WTC11 (cell line): ENCODE measurements around the gene TTC4. TPM values are rescaled to one million over a fixed set of nuclear protein-coding genes. Genes with fewer than 3 reads are reported as not detected.
A peak's percentile ranks its signal among the peaks of the same experiment; 100 is the strongest.

Experiments used
- ATAC-seq: fragments of 200-7000 bp; cut with Tn5 transposase; 2 replicates; pipeline ENCODE4 v1.10.0; 2021; ENCODE audit warnings: mild to moderate bottlenecking, moderate library complexity
- CTCF ChIA-PET: fragments of 300-600 bp; sonication (Branson Sonifier 250); formaldehyde crosslinking; loops from one replicate; lab custom pipeline; 2021; ENCODE audit warnings: antibody characterized with exemption; lab: Charles Lee
- POLR2A ChIA-PET: fragments of 350-600 bp; sonication (Branson Sonifier 250); formaldehyde crosslinking; loops from one replicate; lab custom pipeline; 2021; ENCODE audit warnings: antibody characterized with exemption; lab: Charles Lee
- DNase-seq: peaks from one replicate; pipeline ENCODE4 v3.0.0; 2021; ENCODE audit warnings: low spot score
- H3K27ac Mint-ChIP-seq: 2 replicates; pipeline ENCODE4 v1.8.0; 2021; ENCODE audit warnings: mixed read lengths
- H3K27me3 Mint-ChIP-seq: 2 replicates; pipeline ENCODE4 v1.8.0; 2021; ENCODE audit warnings: low read depth, mild to moderate bottlenecking, moderate library complexity, mixed read lengths
- H3K36me3 Mint-ChIP-seq: 2 replicates; pipeline ENCODE4 v1.8.0; 2021; ENCODE audit warnings: mixed read lengths
- H3K4me1 Mint-ChIP-seq: 2 replicates; pipeline ENCODE4 v1.8.0; 2022; ENCODE audit warnings: mixed read lengths
- H3K4me3 Mint-ChIP-seq: 2 replicates; pipeline ENCODE4 v1.8.0; 2021; ENCODE audit warnings: mild to moderate bottlenecking, moderate library complexity, mixed read lengths
- H3K9me3 Mint-ChIP-seq: 2 replicates; pipeline ENCODE4 v1.8.0; 2021; ENCODE audit warnings: mixed read lengths
- ATF1 ChIP-seq: sonication (generic); formaldehyde crosslinking; IDR thresholded peaks from 2 replicates; pipeline ENCODE4 v1.8.1; 2023; ENCODE audit warnings: mild to moderate bottlenecking, moderate library complexity, missing genetic modification reagents
- ETV6 ChIP-seq: sonication (generic); formaldehyde crosslinking; IDR thresholded peaks from 2 replicates; pipeline ENCODE4 v1.8.1; 2022; ENCODE audit warnings: mild to moderate bottlenecking, missing genetic modification reagents
- GRHL2 ChIP-seq: fragments of 250-450 bp; sonication (Bioruptor Pico); IDR thresholded peaks from 2 replicates; pipeline ENCODE4 v1.8.0; 2022; ENCODE audit warnings: mild to moderate bottlenecking, moderate library complexity; ENCODE audit not compliant: insufficient replicate concordance, severe bottlenecking
- IRF2 ChIP-seq: sonication (generic); formaldehyde crosslinking; IDR thresholded peaks from 2 replicates; pipeline ENCODE4 v1.8.0; 2022; ENCODE audit warnings: low read depth, missing genetic modification reagents, borderline replicate concordance
- KAT7 ChIP-seq: sonication (generic); formaldehyde crosslinking; IDR thresholded peaks from 2 replicates; pipeline ENCODE4 v1.8.1; 2023; ENCODE audit warnings: missing genetic modification reagents, mild to moderate bottlenecking, borderline replicate concordance
- PRRX2 ChIP-seq: fragments of 250-450 bp; sonication (Bioruptor Pico); IDR thresholded peaks from 2 replicates; pipeline ENCODE4 v1.8.0; 2021; ENCODE audit warnings: mild to moderate bottlenecking
- SMAD4 ChIP-seq: sonication (generic); formaldehyde crosslinking; IDR thresholded peaks from 2 replicates; pipeline ENCODE4 v1.8.0; 2022; ENCODE audit warnings: mild to moderate bottlenecking, missing genetic modification reagents
- ZBTB21 ChIP-seq: sonication (generic); formaldehyde crosslinking; IDR thresholded peaks from 2 replicates; pipeline ENCODE4 v1.8.1; 2023; ENCODE audit warnings: mild to moderate bottlenecking, missing genetic modification reagents, borderline replicate concordance
- ZNF219 ChIP-seq: sonication (generic); formaldehyde crosslinking; IDR thresholded peaks from 2 replicates; pipeline ENCODE4 v1.8.0; 2023; ENCODE audit warnings: missing genetic modification reagents, mild to moderate bottlenecking, borderline replicate concordance
- ZNF317 ChIP-seq: sonication (generic); formaldehyde crosslinking; IDR thresholded peaks from 2 replicates; pipeline ENCODE4 v1.8.1; 2023; ENCODE audit warnings: low read depth, mild to moderate bottlenecking, moderate library complexity, missing genetic modification reagents, borderline replicate concordance
- total RNA-seq: library from RNA; stranded (reverse); gene quantifications from 3 replicates; pipeline ENCODE4 v1.2.3, GENCODE V29; 2021
- TF ChIP-seq, protein P1 (sequence below): sonication (generic); formaldehyde crosslinking; IDR thresholded peaks from 2 replicates; pipeline ENCODE4 v1.8.0; 2023; ENCODE audit warnings: mild to moderate bottlenecking, missing genetic modification reagents
- TF ChIP-seq, protein P2 (sequence below): sonication (generic); formaldehyde crosslinking; conservative IDR thresholded peaks from 2 replicates; pipeline ENCODE4 v1.8.1; 2023; ENCODE audit warnings: mild to moderate bottlenecking, low read depth, missing genetic modification reagents, moderate library complexity
- TF ChIP-seq, protein P3 (sequence below): fragments of 250-450 bp; sonication (Bioruptor Pico); conservative IDR thresholded peaks from 2 replicates; pipeline ENCODE4 v1.9.0; 2021; ENCODE audit warnings: mild to moderate bottlenecking
- TF ChIP-seq, protein P4 (sequence below): fragments of 250-450 bp; sonication (Bioruptor Pico); IDR thresholded peaks from 2 replicates; pipeline ENCODE4 v1.9.0; 2021; ENCODE audit warnings: mild to moderate bottlenecking
- TF ChIP-seq, protein P5 (sequence below): fragments of 250-450 bp; sonication (Bioruptor Pico); IDR thresholded peaks from 2 replicates; pipeline ENCODE4 v1.9.0; 2021; ENCODE audit warnings: mild to moderate bottlenecking
- TF ChIP-seq, protein P6 (sequence below): sonication (generic); formaldehyde crosslinking; IDR thresholded peaks from 2 replicates; pipeline ENCODE4 v1.8.1; 2023; ENCODE audit warnings: mild to moderate bottlenecking, missing genetic modification reagents, moderate library complexity

Gene TTC4
- total RNA-seq, 1 experiment from 2014 or later, result 18.8 TPM

DNA sequence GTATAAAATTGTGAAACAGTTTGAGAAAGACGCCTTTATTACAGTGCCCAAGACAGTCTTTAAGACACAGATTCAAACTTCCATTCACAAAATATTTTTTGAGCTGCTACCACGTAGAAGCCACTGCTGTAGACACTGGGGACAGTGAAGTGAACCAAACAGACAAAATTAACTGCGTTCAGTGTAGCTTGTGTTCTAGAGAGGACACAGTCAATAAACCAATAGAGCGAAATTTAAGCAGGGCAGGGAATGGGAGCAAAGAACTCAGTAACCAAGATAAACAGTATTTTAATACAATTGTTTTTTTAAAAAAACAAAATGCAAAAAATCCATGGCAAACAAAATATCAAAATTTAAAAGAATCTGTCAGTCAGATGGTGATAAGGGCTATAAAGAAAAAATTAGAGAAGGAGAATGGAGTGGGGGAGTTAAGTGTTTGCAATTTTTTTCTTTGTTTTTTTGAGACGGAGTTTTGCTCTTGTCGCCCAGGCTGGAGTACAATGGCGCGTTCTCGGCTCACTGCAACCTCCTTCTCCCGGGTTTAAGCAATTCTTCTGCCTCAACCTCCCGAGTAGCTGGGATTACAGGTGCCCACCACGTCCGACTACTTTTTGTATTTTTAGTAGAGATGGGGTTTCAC lies 49.4 kb downstream of the TTC4 start:
- H3K4me1 Mint-ChIP-seq, result peaks cover 22% of the 10 kb centered on the region
- TF ChIP-seq, protein P1, sequence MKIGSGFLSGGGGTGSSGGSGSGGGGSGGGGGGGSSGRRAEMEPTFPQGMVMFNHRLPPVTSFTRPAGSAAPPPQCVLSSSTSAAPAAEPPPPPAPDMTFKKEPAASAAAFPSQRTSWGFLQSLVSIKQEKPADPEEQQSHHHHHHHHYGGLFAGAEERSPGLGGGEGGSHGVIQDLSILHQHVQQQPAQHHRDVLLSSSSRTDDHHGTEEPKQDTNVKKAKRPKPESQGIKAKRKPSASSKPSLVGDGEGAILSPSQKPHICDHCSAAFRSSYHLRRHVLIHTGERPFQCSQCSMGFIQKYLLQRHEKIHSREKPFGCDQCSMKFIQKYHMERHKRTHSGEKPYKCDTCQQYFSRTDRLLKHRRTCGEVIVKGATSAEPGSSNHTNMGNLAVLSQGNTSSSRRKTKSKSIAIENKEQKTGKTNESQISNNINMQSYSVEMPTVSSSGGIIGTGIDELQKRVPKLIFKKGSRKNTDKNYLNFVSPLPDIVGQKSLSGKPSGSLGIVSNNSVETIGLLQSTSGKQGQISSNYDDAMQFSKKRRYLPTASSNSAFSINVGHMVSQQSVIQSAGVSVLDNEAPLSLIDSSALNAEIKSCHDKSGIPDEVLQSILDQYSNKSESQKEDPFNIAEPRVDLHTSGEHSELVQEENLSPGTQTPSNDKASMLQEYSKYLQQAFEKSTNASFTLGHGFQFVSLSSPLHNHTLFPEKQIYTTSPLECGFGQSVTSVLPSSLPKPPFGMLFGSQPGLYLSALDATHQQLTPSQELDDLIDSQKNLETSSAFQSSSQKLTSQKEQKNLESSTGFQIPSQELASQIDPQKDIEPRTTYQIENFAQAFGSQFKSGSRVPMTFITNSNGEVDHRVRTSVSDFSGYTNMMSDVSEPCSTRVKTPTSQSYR (CRISPR knock-in tag), result no peak
- TF ChIP-seq, protein P2, sequence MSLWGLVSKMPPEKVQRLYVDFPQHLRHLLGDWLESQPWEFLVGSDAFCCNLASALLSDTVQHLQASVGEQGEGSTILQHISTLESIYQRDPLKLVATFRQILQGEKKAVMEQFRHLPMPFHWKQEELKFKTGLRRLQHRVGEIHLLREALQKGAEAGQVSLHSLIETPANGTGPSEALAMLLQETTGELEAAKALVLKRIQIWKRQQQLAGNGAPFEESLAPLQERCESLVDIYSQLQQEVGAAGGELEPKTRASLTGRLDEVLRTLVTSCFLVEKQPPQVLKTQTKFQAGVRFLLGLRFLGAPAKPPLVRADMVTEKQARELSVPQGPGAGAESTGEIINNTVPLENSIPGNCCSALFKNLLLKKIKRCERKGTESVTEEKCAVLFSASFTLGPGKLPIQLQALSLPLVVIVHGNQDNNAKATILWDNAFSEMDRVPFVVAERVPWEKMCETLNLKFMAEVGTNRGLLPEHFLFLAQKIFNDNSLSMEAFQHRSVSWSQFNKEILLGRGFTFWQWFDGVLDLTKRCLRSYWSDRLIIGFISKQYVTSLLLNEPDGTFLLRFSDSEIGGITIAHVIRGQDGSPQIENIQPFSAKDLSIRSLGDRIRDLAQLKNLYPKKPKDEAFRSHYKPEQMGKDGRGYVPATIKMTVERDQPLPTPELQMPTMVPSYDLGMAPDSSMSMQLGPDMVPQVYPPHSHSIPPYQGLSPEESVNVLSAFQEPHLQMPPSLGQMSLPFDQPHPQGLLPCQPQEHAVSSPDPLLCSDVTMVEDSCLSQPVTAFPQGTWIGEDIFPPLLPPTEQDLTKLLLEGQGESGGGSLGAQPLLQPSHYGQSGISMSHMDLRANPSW (CRISPR knock-in tag), result no peak
- TF ChIP-seq, protein P3, sequence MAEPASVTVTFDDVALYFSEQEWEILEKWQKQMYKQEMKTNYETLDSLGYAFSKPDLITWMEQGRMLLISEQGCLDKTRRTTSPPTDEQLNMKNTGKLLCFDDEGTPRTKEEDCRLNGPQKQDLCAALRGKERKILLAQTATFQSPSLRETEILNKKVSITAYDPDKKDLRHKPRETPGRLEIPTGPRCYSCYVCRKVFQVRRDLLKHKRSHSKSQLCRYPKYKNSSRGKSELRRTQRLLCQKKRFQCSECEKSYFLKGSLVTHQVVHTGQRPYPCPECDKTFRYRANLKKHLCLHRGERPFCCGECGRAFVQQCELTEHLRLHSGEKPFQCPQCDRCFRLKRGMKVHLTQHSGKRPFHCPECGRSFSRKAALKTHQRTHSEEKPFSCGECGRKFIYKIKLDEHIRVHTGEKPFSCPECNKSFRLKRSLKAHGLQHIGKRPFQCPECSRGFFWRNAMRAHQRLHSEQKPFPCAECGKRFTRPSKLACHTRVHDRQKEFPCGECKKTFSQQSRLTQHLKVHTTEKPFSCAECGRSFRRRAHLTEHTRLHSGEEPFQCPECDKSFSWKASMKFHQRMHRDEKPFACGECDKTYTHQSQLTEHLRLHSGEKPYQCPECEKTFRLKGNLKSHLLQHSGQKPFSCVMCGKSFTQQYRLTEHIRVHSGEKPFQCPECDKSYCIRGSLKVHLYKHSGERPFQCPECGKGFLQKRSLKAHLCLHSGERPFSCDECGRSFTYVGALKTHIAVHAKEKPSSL (CRISPR knock-in tag), result no peak
- TF ChIP-seq ZNF219, result no peak
- TF ChIP-seq, protein P4, sequence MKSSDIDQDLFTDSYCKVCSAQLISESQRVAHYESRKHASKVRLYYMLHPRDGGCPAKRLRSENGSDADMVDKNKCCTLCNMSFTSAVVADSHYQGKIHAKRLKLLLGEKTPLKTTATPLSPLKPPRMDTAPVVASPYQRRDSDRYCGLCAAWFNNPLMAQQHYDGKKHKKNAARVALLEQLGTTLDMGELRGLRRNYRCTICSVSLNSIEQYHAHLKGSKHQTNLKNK (CRISPR knock-in tag), result no peak
- no peak for TF ChIP-seq ZBTB21
- no peak for TF ChIP-seq KAT7
- no peak for TF ChIP-seq PRRX2 (CRISPR knock-in tag)
- TF ChIP-seq SMAD4 (CRISPR knock-in tag), result no peak
- no peak for TF ChIP-seq ATF1
- TF ChIP-seq ZNF317 (CRISPR knock-in tag), result no peak
- no peak for TF ChIP-seq GRHL2 (CRISPR knock-in tag)
- TF ChIP-seq ETV6, result no peak
- no peak for TF ChIP-seq IRF2 (CRISPR knock-in tag)
- TF ChIP-seq, protein P5, sequence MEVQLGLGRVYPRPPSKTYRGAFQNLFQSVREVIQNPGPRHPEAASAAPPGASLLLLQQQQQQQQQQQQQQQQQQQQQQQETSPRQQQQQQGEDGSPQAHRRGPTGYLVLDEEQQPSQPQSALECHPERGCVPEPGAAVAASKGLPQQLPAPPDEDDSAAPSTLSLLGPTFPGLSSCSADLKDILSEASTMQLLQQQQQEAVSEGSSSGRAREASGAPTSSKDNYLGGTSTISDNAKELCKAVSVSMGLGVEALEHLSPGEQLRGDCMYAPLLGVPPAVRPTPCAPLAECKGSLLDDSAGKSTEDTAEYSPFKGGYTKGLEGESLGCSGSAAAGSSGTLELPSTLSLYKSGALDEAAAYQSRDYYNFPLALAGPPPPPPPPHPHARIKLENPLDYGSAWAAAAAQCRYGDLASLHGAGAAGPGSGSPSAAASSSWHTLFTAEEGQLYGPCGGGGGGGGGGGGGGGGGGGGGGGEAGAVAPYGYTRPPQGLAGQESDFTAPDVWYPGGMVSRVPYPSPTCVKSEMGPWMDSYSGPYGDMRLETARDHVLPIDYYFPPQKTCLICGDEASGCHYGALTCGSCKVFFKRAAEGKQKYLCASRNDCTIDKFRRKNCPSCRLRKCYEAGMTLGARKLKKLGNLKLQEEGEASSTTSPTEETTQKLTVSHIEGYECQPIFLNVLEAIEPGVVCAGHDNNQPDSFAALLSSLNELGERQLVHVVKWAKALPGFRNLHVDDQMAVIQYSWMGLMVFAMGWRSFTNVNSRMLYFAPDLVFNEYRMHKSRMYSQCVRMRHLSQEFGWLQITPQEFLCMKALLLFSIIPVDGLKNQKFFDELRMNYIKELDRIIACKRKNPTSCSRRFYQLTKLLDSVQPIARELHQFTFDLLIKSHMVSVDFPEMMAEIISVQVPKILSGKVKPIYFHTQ (CRISPR knock-in tag), result no peak
- TF ChIP-seq, protein P6, sequence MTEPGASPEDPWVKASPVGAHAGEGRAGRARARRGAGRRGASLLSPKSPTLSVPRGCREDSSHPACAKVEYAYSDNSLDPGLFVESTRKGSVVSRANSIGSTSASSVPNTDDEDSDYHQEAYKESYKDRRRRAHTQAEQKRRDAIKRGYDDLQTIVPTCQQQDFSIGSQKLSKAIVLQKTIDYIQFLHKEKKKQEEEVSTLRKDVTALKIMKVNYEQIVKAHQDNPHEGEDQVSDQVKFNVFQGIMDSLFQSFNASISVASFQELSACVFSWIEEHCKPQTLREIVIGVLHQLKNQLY (CRISPR knock-in tag), result no peak
- POLR2A ChIA-PET, result no interaction called here
- no peaks in the 10 kb centered on the region for H3K36me3 Mint-ChIP-seq
- H3K27ac Mint-ChIP-seq, result peak overlapping the region; percentile 92
- H3K27me3 Mint-ChIP-seq, result no peaks in the 10 kb centered on the region; the same call in 1 of the 2 replicates
- peak overlapping the region; percentile 94 for H3K4me3 Mint-ChIP-seq
- CTCF ChIA-PET, result interaction anchor here (0.7 to 3.0 kb wide), 4 partner anchors 16 to 217 kb away, joined by 3 to 11 read pairs (median 5); partner anchors contain the start of genes ACOT11 and TTC22
- ATAC-seq (no peak), DNase-seq (no peak)
- no peaks in the 10 kb centered on the region for H3K9me3 Mint-ChIP-seq
